Naive thymus-derived CD4-positive, alpha-beta T cell (primary cell): ENCODE measurements around the gene APP. TPM values are rescaled to one million over a fixed set of nuclear protein-coding genes. Genes with fewer than 3 reads are reported as not detected.

ENCODE experiments used
- ATAC-seq: fragments of 150-1000 bp; cut with Tn5 transposase; 2 replicates; pipeline ENCODE4 v1.10.0; 2021; ENCODE audit warnings: mild to moderate bottlenecking, moderate library complexity
- CTCF ChIA-PET: fragments of 350-600 bp; sonication (Branson Sonifier 250); formaldehyde crosslinking; loops from one replicate; lab custom pipeline; 2021; ENCODE audit warnings: antibody characterized with exemption; lab: Charles Lee
- POLR2A ChIA-PET: fragments of 350-600 bp; sonication (Branson Sonifier 250); formaldehyde crosslinking; loops from one replicate; lab custom pipeline; 2021; ENCODE audit warnings: antibody characterized with exemption, inconsistent platforms; lab: Charles Lee
- DNase-seq, 9 donors: peaks; one replicate each; pipeline versions ENCODE4 v3.0.0 to v3.0.0-alpha.2; 2020 to 2022; ENCODE audit warnings: mixed read lengths in 1 of 9
- H3K27ac ChIP-seq: one replicate; pipeline ENCODE4 v1.7.0; 2013; ENCODE audit warnings: mild to moderate bottlenecking, low read depth, low read length, moderate library complexity
- H3K27me3 ChIP-seq, 2 donors: one replicate each; pipeline ENCODE4 v1.7.0; 2013; ENCODE audit warnings: low read length in 2 of 2, mild to moderate bottlenecking in 2 of 2, moderate library complexity in 2 of 2; ENCODE audit not compliant: control insufficient read depth in 2 of 2, insufficient read depth in 2 of 2
- H3K36me3 ChIP-seq, 3 experiments: 1 replicate in 2 of 3; 2 replicates in 1 of 3; pipeline ENCODE4 v1.7.0; 2013; ENCODE audit warnings: low read length in 3 of 3, mild to moderate bottlenecking in 3 of 3, moderate library complexity in 1 of 3; ENCODE audit not compliant: insufficient read depth in 3 of 3, control insufficient read depth in 2 of 3
- H3K4me1 ChIP-seq, 2 donors: one replicate each; pipeline ENCODE4 v1.7.0; 2013; ENCODE audit warnings: low read length in 2 of 2, mild to moderate bottlenecking in 2 of 2, moderate library complexity in 1 of 2; ENCODE audit not compliant: control insufficient read depth in 2 of 2, insufficient read depth in 2 of 2
- H3K4me3 ChIP-seq: 2 replicates; pipeline ENCODE4 v1.7.0; 2013; ENCODE audit warnings: mild to moderate bottlenecking, low read length
- H3K9me3 ChIP-seq, 3 experiments: 1 replicate in 2 of 3; 2 replicates in 1 of 3; pipeline ENCODE4 v1.7.0; 2013; ENCODE audit warnings: low read length in 3 of 3; ENCODE audit not compliant: control insufficient read depth in 2 of 3
- H3K27ac Mint-ChIP-seq, 9 donors: one replicate each; pipeline ENCODE4 v1.8.0; 2020 to 2022; ENCODE audit warnings: mixed read lengths in 9 of 9, mild to moderate bottlenecking in 8 of 9, moderate library complexity in 5 of 9, inconsistent platforms in 2 of 9
- H3K27me3 Mint-ChIP-seq, 5 donors: one replicate each; pipeline ENCODE4 v1.8.0; 2021 to 2022; ENCODE audit warnings: mixed read lengths in 5 of 5, mild to moderate bottlenecking in 1 of 5
- H3K36me3 Mint-ChIP-seq, 5 donors: one replicate each; pipeline ENCODE4 v1.8.0; 2020 to 2022; ENCODE audit warnings: mixed read lengths in 5 of 5, mild to moderate bottlenecking in 3 of 5, inconsistent platforms in 1 of 5
- H3K4me1 Mint-ChIP-seq, 7 donors: one replicate each; pipeline ENCODE4 v1.8.0; 2020 to 2022; ENCODE audit warnings: mixed read lengths in 7 of 7, mild to moderate bottlenecking in 3 of 7, inconsistent platforms in 1 of 7
- H3K4me3 Mint-ChIP-seq, 10 donors: one replicate each; pipeline ENCODE4 v1.8.0; 2020 to 2022; ENCODE audit warnings: mild to moderate bottlenecking in 10 of 10, mixed read lengths in 10 of 10, moderate library complexity in 6 of 10, inconsistent platforms in 2 of 10
- H3K9me3 Mint-ChIP-seq, 11 donors: one replicate each; pipeline ENCODE4 v1.8.0; 2020 to 2022; ENCODE audit warnings: mixed read lengths in 11 of 11, mild to moderate bottlenecking in 4 of 11, inconsistent platforms in 1 of 11, moderate library complexity in 1 of 11
- intact Hi-C, 2 donors: fragments of 100-400 bp; cut with micrococcal nuclease; formaldehyde crosslinking; loops; one replicate each; pipeline ENCODE4 v1.15.1; 2023
- polyA plus RNA-seq, 2 donors: library from polyadenylated mRNA; unstranded; fragments of 300-500 nt; fragmentation: Illumina TruSeq; gene quantifications; one replicate each; pipeline ENCODE4 v1.2.3, GENCODE V29; 2021
- total RNA-seq, 6 experiments: library from RNA in 5 of 6; stranded (reverse) in 5 of 6; gene quantifications; 1 replicate in 5 of 6; 2 replicates in 1 of 6; pipeline ENCODE4 v1.2.3 and lab custom pipeline; 2021 to 2026

APP gene
- total and polyA plus RNA-seq, 7 experiments from 2014 or later = 19.8 to 68.0 (median 54.9) TPM

GRCh38 chr21:26157801-26158200 lies 12.8 kb downstream of the APP start:
- ChIA-PET POLR2A (interaction anchor here (2.0 kb wide), 1 partner anchor 11 kb away, joined by 9 read pairs; no protein-coding TSS in a partner anchor), CTCF (interaction anchor here (4.3 kb wide), 1 partner anchor 10 kb away, joined by 20 read pairs; no protein-coding TSS in a partner anchor)
- intact Hi-C loops = loop anchor here in 1 of 2 donors (1.0 kb wide), 1 partner anchor 10 kb away; no protein-coding TSS in a partner anchor
- peak in 1 of 9 donors; percentile 18 for DNase-seq
- Histone ChIP-seq H3K27ac (no peak overlapping the region), H3K27me3 (no peaks in the 10 kb centered on the region), H3K4me3 (no peak overlapping the region), H3K9me3 (no peaks in the 10 kb centered on the region), H3K36me3 (no peaks in the 10 kb centered on the region), H3K4me1 (no peaks in the 10 kb centered on the region)
- Mint-ChIP-seq H3K4me3 (peak overlapping the region in 2 of 10 donors; percentile 8 to 41), H3K4me1 (peaks cover 11 to 35% (median 22%) of the 10 kb centered on the region in 7 donors), H3K36me3 (peaks cover 0 to 7% (median 0%) of the 10 kb centered on the region in 5 donors), H3K9me3 (no peaks in the 10 kb centered on the region), H3K27me3 (no peaks in the 10 kb centered on the region), H3K27ac (peak overlapping the region in 7 of 9 donors; percentile 4 to 65 (median 22))
- no peak for ATAC-seq

- no peak overlapping the region for H3K4me3 Mint-ChIP-seq
- no peak overlapping the region for H3K4me3 ChIP-seq
- no peak overlapping the region for H3K27ac Mint-ChIP-seq
- H3K4me1 Mint-ChIP-seq = peaks cover 9 to 26% (median 22%) of the 10 kb centered on the region in 7 donors
- H3K27me3 Mint-ChIP-seq = no peaks in the 10 kb centered on the region
- POLR2A ChIA-PET = no interaction called here
- no peaks in the 10 kb centered on the region for H3K4me1 ChIP-seq
- H3K36me3 ChIP-seq = no peaks in the 10 kb centered on the region
- ATAC-seq (no peak), DNase-seq (no peak)
- peaks cover 0 to 9% (median 0%) of the 10 kb centered on the region in 5 donors for H3K36me3 Mint-ChIP-seq
- no peaks in the 10 kb centered on the region for H3K27me3 ChIP-seq
- H3K9me3 Mint-ChIP-seq = no peaks in the 10 kb centered on the region
- no peaks in the 10 kb centered on the region for H3K9me3 ChIP-seq
- CTCF ChIA-PET = no interaction called here
- H3K27ac ChIP-seq = no peak overlapping the region
- intact Hi-C loops = no loop called here
Measured at GRCh38 chr21:26154753-26155152, 15.8 kb downstream of the APP start.

- DNase-seq (no peak), ATAC-seq (no peak)
- no peaks in the 10 kb centered on the region for H3K27me3 Mint-ChIP-seq
- no peak overlapping the region for H3K4me3 Mint-ChIP-seq
- ChIA-PET POLR2A (no interaction called here), CTCF (no interaction called here)
- H3K27me3 ChIP-seq = no peaks in the 10 kb centered on the region
- H3K27ac ChIP-seq = no peak overlapping the region
- peaks cover 9 to 31% (median 24%) of the 10 kb centered on the region in 7 donors for H3K4me1 Mint-ChIP-seq
- peaks cover 0 to under 1% (median 0%) of the 10 kb centered on the region in 11 donors for H3K9me3 Mint-ChIP-seq
- H3K36me3 Mint-ChIP-seq = peaks cover 0 to 8% (median 0%) of the 10 kb centered on the region in 5 donors
- no peak overlapping the region for H3K4me3 ChIP-seq
- H3K36me3 ChIP-seq = no peaks in the 10 kb centered on the region
- intact Hi-C loops = no loop called here
- no peaks in the 10 kb centered on the region for H3K9me3 ChIP-seq
- H3K4me1 ChIP-seq = peaks cover 0 to 4% of the 10 kb centered on the region in 2 donors
- H3K27ac Mint-ChIP-seq = no peak overlapping the region
Measured at GRCh38 chr21:26153758-26154157, 16.8 kb downstream of the APP start.

- no peaks in the 10 kb centered on the region for H3K27me3 ChIP-seq
- no peak overlapping the region for H3K27ac ChIP-seq
- no peaks in the 10 kb centered on the region for H3K27me3 Mint-ChIP-seq
- DNase-seq = no peak
- peaks cover 0 to 16% (median 5%) of the 10 kb centered on the region in 5 donors for H3K36me3 Mint-ChIP-seq
- H3K4me1 ChIP-seq = peaks cover 0 to 18% of the 10 kb centered on the region in 2 donors
- no peaks in the 10 kb centered on the region for H3K9me3 ChIP-seq
- POLR2A ChIA-PET = interaction anchor here (0.6 to 3.4 kb wide), 2 partner anchors 20 to 358 kb away, joined by 3 to 8 read pairs; no protein-coding TSS in a partner anchor
- ATAC-seq = no peak
- H3K27ac Mint-ChIP-seq = peak overlapping the region in 1 of 9 donors; percentile 15
- no peaks in the 10 kb centered on the region for H3K36me3 ChIP-seq
- peaks cover 0 to 2% (median 0%) of the 10 kb centered on the region in 11 donors for H3K9me3 Mint-ChIP-seq
- no peak overlapping the region for H3K4me3 ChIP-seq
- CTCF ChIA-PET = no interaction called here
- peak overlapping the region in 3 of 10 donors; percentile 11 to 71 (median 21) for H3K4me3 Mint-ChIP-seq
- H3K4me1 Mint-ChIP-seq = peaks cover 10 to 28% (median 18%) of the 10 kb centered on the region in 7 donors
- intact Hi-C loops = loop anchor here in 1 of 2 donors (2.0 kb wide), 1 partner anchor 20 kb away; no protein-coding TSS in a partner anchor
Measured at GRCh38 chr21:26148840-26149354, 21.7 kb downstream of the APP start.

- Mint-ChIP-seq H3K9me3 (peaks cover 0 to 2% (median 0%) of the 10 kb centered on the region in 11 donors), H3K4me1 (peaks cover 13 to 30% (median 21%) of the 10 kb centered on the region in 7 donors), H3K36me3 (peaks cover 0 to 21% (median 5%) of the 10 kb centered on the region in 5 donors), H3K27ac (peak overlapping the region in 5 of 9 donors; percentile 9 to 81 (median 45)), H3K27me3 (no peaks in the 10 kb centered on the region), H3K4me3 (peak overlapping the region in 9 of 10 donors; percentile 34 to 82 (median 71))
- CTCF ChIA-PET = interaction anchor here (0.7 to 0.9 kb wide), 2 partner anchors 20 to 654 kb away, joined by 3 read pairs; no protein-coding TSS in a partner anchor
- POLR2A ChIA-PET = interaction anchor here (0.6 to 1.2 kb wide), 2 partner anchors 20 to 358 kb away, joined by 3 to 4 read pairs; no protein-coding TSS in a partner anchor
- intact Hi-C loops = loop anchor here in 1 of 2 donors (2.0 kb wide), 1 partner anchor 21 kb away; no protein-coding TSS in a partner anchor
- no peaks in the 10 kb centered on the region for H3K9me3 ChIP-seq
- peaks cover 0 to 18% of the 10 kb centered on the region in 2 donors for H3K4me1 ChIP-seq
- H3K4me3 ChIP-seq = no peak overlapping the region
- ATAC-seq = peak; percentile 61
- no peaks in the 10 kb centered on the region for H3K36me3 ChIP-seq
- H3K27ac ChIP-seq = no peak overlapping the region
- no peaks in the 10 kb centered on the region for H3K27me3 ChIP-seq
- DNase-seq = peak in 6 of 9 donors; percentile 18 to 48 (median 39)
Measured at GRCh38 chr21:26148071-26148839, 22.3 kb downstream of the APP start.

- H3K9me3 ChIP-seq = no peaks in the 10 kb centered on the region
- intact Hi-C loops = loop anchor here in 1 of 2 donors (1.0 kb wide), 1 partner anchor 11 kb away; no protein-coding TSS in a partner anchor
- DNase-seq (peak in 1 of 9 donors; percentile 13), ATAC-seq (peak; percentile 45)
- Mint-ChIP-seq H3K4me3 (peak overlapping the region in 9 of 10 donors; percentile 6 to 82 (median 68)), H3K36me3 (peaks cover 0 to 17% (median 5%) of the 10 kb centered on the region in 5 donors), H3K27ac (peak overlapping the region in 3 of 9 donors; percentile 9 to 70 (median 37)), H3K27me3 (no peaks in the 10 kb centered on the region), H3K9me3 (peaks cover 0 to 2% (median 0%) of the 10 kb centered on the region in 11 donors), H3K4me1 (peaks cover 13 to 28% (median 21%) of the 10 kb centered on the region in 7 donors)
- ChIA-PET CTCF (interaction anchor here (0.7 to 0.9 kb wide), 2 partner anchors 21 to 653 kb away, joined by 3 read pairs; no protein-coding TSS in a partner anchor), POLR2A (interaction anchor here (1.2 kb wide), 1 partner anchor 21 kb away, joined by 4 read pairs; no protein-coding TSS in a partner anchor)
- H3K4me1 ChIP-seq = peaks cover 0 to 18% of the 10 kb centered on the region in 2 donors
- no peak overlapping the region for H3K4me3 ChIP-seq
- H3K36me3 ChIP-seq = no peaks in the 10 kb centered on the region
- no peaks in the 10 kb centered on the region for H3K27me3 ChIP-seq
- H3K27ac ChIP-seq = no peak overlapping the region
Measured at GRCh38 chr21:26147535-26147934, 23.0 kb downstream of the APP start.
